NCI-H2081 treated with DMSO at 0.1 percent for 48 hours (cell line): Measurements from ENCODE around the gene ACP5.
"Not testable (repeated sequence)": the region's sequence is repeated elsewhere in the genome, so short reads cannot be mapped to it uniquely, and the experiment has no call there.

Experiments used
- DNase-seq: peaks from one replicate; lab custom pipeline; 2025; lab: John Stamatoyannopoulos, UW

Gene ACP5

GRCh38 chr19:11578258-11579142 is 1.1 kb upstream of the ACP5 start:
- no peak for DNase-seq

DNA sequence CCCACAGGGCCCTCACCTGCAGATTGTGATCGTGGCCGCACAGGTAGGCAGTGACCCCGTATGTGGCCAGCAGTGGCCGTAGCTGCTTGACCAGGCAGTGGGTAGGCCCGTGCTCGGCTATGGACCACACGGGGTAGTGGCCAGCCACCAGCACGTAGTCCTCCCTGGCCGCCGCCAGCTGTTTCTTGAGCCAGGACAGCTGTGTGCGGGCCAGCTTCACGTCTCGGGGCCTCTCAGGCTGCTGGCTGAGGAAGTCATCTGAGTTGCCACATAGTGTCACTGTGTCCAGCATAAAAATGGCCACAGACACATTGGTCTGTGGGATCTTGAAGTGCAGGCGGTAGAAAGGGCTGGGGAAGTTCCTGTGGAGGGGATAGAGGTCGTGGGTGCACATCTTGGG is 1.2 kb downstream of the ACP5 start:
- no peak for DNase-seq

- no peak for DNase-seq
Observed at GRCh38 chr19:11574689-11575088, 2.8 kb downstream of the ACP5 start.

- not testable (repeated sequence) for DNase-seq
Observed at GRCh38 chr19:11573763-11574162, 3.7 kb downstream of the ACP5 start.

DNA sequence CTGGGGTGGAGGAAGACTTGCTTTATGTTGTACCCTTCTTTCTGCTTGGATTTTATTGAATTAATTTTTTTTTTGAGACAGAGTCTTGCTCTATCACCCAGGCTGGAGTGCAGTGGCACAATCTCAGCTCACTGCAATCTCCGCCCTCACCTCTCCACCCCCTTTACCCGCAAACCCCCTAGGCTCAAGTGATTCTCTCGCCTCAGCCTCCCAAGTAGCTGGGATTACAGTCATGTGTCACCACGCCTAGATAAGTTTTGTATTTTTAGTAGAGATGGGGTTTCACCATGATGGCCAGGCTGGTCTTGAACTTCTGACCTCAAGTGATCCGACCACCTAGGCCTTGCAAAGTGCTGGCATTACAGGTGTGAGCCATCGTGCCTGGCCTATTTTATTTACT is 4.1 kb downstream of the ACP5 start:
- not testable (repeated sequence) for DNase-seq

DNA sequence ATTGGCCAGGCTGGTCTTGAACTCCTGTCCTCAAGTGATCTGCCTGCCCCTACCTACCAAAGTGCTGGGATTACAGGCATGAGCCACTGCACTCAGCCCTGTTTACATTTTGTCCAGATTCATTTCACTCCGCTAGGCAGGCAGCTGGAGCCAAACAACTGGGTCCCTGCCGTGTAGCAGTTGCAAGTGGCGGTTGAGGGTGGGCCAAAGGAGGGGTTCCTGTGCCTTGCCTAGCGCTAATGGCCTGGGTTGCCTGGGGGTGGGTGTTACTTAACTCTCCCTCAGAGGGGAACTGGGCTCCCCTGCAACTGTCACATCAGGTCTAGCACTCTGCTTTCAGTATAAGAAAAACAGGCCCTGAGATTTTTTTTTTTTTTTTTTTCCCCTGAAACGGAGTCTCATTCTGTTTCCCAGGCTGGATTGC is 7.4 kb downstream of the ACP5 start:
- DNase-seq, result no peak

DNA sequence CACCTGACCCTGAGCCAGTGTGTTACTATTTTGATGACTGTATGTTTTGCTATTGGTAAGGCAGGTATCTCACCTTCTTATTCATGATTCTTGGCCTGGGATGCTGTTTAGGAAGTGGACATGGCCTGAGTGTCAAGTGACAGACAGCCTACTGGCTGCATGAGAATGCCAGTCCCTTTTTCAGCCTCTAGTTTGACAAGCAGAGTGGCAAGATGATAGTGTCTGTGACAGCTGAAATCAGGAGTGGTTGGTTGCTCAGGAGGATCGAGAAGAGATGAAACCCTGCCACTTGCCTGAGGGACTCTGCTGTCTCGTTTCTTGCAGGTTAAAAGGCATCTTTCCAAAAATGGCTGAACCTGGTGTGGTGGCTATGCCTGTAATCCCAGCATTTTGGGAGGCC is 11.3 kb downstream of the ACP5 start:
- DNase-seq, result no peak

DNA sequence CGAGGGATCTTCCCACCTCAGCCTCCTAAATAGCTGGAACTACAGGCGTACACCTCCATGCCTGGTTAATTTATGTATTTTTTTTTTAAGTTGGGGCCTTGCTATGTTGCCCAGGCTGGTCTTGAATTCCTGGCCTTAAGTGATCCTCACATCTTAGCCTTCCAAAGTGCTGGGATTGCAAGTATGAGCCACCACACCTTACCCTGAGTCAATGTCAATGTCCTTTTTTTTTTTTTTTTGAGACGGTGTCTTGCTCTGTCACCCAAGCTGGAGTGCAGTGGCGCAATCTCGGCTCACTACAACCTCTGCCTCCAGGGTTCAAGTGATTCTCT is 11.8 kb downstream of the ACP5 start:
- DNase-seq, result not testable (repeated sequence)

DNA sequence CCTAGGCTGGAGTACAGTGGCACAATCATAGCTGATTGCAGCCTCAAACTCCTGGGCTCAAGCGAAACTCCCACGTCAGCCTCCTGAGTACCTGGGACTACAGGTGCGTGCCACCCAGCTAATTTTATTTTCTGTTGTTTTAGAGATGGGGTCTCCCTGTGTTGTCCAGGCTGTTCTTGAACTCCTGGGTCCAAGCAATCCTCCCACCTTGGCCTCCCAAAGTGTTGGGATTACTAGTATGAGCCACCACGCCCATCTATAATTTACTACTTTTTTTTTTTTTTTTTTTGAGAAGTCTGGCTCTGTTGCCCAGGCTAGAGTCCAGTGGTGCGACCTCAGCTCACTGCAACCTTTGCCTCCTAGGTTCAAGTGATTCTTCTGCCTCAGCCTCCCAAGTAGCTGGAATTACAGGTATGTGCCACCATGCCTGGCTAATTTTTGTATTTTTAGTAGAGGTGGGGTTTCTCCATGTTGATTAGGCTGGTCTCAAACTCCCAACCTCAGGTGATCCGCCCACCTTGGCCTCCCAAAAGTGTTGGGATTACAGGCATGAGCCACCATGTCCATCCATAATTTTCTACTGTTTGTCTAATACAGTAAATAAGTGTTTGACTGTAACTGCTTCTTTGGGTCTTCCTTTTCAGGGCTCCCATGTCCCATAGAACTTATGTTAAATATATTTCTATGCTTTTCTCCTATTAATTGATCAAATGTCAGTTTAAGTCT is 13.2 kb downstream of the ACP5 start:
- DNase-seq, result not testable (repeated sequence)

GRCh38 chr19:11563532-11563931 is 13.9 kb downstream of the ACP5 start:
- no peak for DNase-seq

DNA sequence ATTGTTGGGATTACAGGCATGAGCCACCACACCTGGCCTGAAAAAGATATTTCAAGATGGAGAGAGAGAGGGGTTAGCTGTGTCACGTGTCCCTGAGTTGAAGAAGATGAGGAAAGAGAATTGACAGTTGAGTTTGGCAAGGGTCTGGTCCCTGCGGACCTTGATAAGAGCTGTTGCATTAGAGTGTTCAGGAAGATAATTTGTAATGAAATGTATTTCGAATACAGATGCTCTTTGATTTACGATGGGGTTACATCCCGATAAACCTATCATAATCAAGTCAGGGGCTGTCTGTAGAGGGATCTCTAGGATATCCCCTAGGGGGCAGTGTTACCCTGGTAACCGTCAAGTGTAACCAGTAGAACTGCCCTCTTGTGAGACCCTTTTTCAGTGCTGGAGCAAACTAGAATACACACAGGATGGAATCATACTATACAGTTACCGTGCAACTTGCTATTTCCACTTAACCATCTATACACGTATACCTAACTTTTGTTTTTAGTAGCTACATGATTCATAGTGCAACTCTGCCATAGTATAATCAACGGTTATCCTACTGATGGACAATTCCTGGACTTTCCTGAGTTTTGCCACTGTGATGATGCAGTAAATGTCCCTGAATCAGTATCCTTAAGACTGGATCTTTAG is 16.9 kb downstream of the ACP5 start:
- peak; percentile 15 for DNase-seq

GRCh38 chr19:11558881-11559828 is 18.3 kb downstream of the ACP5 start, which contains the start of gene ELOF1:
Gene ELOF1, minus strand, starts transcription at chr19:11559230. Its CDS starts 4,883 bp downstream, at chr19:11554347.
- peak; percentile 86 for DNase-seq

- no peak for DNase-seq
Observed at GRCh38 chr19:11556634-11557420, 20.6 kb downstream of the ACP5 start.

DNA sequence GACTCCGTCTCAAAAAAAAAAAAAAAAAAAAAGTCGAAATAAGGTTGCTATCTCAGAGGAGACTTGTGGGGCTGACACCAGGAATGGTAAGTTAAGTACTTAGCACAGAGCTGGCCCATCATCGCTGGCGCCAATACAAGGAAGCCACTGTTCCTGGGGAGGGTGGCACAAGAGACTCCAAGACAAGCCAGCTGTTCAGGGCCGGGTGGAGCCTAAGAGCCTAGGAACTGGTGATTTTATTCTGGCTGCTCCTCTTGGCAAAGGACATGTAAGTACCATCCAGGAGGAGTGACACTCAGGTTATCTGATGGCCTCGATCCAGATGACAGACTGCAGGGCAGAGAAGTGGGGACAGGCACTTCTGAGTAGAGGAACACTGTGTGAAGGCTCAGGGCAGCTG is 22.2 kb downstream of the ACP5 start:
- no peak for DNase-seq

DNA sequence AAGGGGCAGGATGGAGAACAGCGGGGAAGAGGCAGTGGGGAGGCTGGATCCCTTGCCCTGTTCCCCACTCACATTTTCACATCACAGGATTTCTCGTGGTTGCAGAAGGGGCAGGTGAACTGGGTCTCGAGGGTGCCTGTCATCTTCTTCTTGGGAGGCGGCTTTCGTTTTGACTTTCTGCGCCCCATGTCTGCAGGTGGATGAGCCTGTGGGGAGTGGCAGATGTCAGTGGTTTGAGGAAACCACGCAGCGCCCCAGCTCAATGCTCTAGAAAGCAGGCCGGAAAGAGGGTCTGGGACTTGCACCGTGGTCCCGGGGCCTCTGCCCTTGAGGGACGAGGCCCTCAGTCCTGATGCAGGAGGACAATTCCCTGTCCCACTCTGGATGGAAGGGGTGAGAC is 23.3 kb downstream of the ACP5 start:
- no peak for DNase-seq

GRCh38 chr19:11552666-11553372 is 24.6 kb downstream of the ACP5 start:
- DNase-seq, result no peak

DNA sequence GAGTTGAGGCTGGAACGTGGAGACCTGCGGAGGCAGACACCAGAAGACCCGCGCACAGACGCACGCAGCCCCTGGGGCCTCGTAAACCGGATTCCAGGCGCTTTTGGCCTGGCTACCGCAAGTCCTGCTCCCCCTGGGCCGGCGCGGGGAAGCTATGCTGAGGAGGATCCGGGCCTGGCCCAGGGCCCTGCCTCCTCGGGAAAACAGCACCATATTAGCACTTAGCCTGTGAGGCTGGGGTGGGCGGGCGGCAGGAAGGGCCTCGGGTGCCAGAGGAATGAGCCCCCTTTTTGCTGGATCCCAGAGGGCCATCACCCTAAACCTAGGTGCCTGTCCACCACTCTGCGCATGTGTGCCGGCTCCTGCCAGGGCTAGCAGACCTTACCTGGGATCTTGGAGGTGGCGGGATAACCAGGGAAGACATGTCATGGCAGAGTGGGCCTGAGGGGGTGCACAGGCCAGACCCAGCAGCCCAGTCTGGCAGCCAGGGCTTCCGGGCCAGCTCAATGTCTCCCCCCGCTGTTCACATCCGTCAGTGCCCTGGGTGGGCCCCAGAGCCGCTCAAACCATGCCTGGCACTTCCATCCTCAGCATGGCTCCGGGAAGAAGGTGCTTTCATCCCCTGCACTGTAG is 25.7 kb downstream of the ACP5 start:
- no peak for DNase-seq

DNA sequence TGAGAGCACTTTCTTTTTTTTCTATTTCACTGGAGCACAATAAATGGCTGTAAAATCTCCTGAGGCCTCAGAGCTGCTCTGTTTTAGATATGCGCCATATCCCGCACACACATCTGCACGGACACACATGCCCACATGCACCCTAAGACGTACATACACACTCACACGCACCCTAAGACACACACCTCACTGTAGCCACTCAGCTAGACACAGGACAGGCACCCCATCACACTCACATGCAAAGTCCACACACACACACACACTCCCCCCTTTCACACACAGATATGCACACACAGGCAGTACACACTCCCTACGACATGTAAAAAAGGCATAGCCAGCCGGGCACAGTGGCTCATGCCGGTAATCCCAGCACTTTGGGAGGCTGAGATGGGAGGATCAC is 27.2 kb downstream of the ACP5 start:
- DNase-seq, result no peak

- no peak for DNase-seq
Observed at GRCh38 chr19:11549386-11549953, 28.0 kb downstream of the ACP5 start.
